ENCODE results near the gene RGS19. TPM values are rescaled to one million over a fixed set of nuclear protein-coding genes. Genes with fewer than 3 reads are reported as not detected.
A peak's percentile ranks its signal among the peaks of the same experiment; 100 is the strongest.

The RGS19 gene
- total RNA-seq, 2 experiments from 2014 or later: 119 to 122 TPM

- Mint-ChIP-seq H3K9me3 (no peaks in the 10 kb centered on the region), H3K27me3 (no peaks in the 10 kb centered on the region), H3K27ac (peak overlapping the region; percentile 97), H3K4me1 (peaks cover 58% of the 10 kb centered on the region), H3K4me3 (peak overlapping the region; percentile 38), H3K36me3 (ENCODE audit: low read depth) (peaks cover 27% of the 10 kb centered on the region)
- DNase-seq: peak; percentile 72
- ChIA-PET POLR2A (interaction anchor here (1.0 to 7.2 kb wide), 3 partner anchors 31 to 57 kb away, joined by 3 to 83 read pairs (median 4); partner anchors contain the start of genes PRPF6 and SAMD10), CTCF (interaction anchor here (6.8 kb wide), 1 partner anchor 55 kb away, joined by 117 read pairs; the partner anchor contains the start of genes PRPF6 and SAMD10)
Measured at GRCh38 chr20:64035066-64035932, 44.0 kb downstream of the RGS19 start.

- Mint-ChIP-seq H3K9me3 (no peaks in the 10 kb centered on the region), H3K27ac (peak overlapping the region; percentile 97), H3K4me3 (no peak overlapping the region), H3K4me1 (peaks cover 45% of the 10 kb centered on the region), H3K36me3 (ENCODE audit: low read depth) (peaks cover 39% of the 10 kb centered on the region), H3K27me3 (no peaks in the 10 kb centered on the region)
- ChIA-PET CTCF (interaction anchor here (0.5 to 1.1 kb wide), 3 partner anchors 9 to 497 kb away, joined by 3 to 4 read pairs (median 3); partner anchors contain the start of gene PTK6), POLR2A (interaction anchor here (0.8 to 1.0 kb wide), 3 partner anchors 25 to 53 kb away, joined by 3 read pairs; partner anchors contain the start of gene PRPF6)
- no peak for DNase-seq
Measured at GRCh38 chr20:64033981-64034493, 45.3 kb downstream of the RGS19 start.

GRCh38 chr20:64032706-64033624, 46.4 kb downstream of the RGS19 start:
- ChIA-PET POLR2A (no interaction called here), CTCF (interaction anchor here (1.1 kb wide), 1 partner anchor 51 kb away, joined by 4 read pairs; no protein-coding TSS in a partner anchor)
- no peaks in the 10 kb centered on the region for H3K27me3 Mint-ChIP-seq
- peaks cover 44% of the 10 kb centered on the region for H3K36me3 Mint-ChIP-seq (ENCODE audit: low read depth)
- H3K27ac Mint-ChIP-seq: peak overlapping the region; percentile 97
- H3K9me3 Mint-ChIP-seq: no peaks in the 10 kb centered on the region
- no peak overlapping the region for H3K4me3 Mint-ChIP-seq
- H3K4me1 Mint-ChIP-seq: peaks cover 45% of the 10 kb centered on the region
- no peak for DNase-seq

- Mint-ChIP-seq H3K27ac (no peak overlapping the region), H3K27me3 (no peaks in the 10 kb centered on the region), H3K4me1 (peaks cover 34% of the 10 kb centered on the region), H3K9me3 (no peaks in the 10 kb centered on the region), H3K36me3 (ENCODE audit: low read depth) (peaks cover 55% of the 10 kb centered on the region), H3K4me3 (no peak overlapping the region)
- ChIA-PET POLR2A (no interaction called here), CTCF (interaction anchor here (0.7 kb wide), 1 partner anchor 52 kb away, joined by 3 read pairs; no protein-coding TSS in a partner anchor)
- DNase-seq: no peak
Measured at GRCh38 chr20:64031822-64032314, 47.5 kb downstream of the RGS19 start.

GRCh38 chr20:64030371-64031134, 48.8 kb downstream of the RGS19 start:
- Mint-ChIP-seq H3K9me3 (no peaks in the 10 kb centered on the region), H3K4me3 (no peak overlapping the region), H3K27me3 (no peaks in the 10 kb centered on the region), H3K27ac (no peak overlapping the region), H3K36me3 (ENCODE audit: low read depth) (peaks cover 62% of the 10 kb centered on the region), H3K4me1 (peaks cover 22% of the 10 kb centered on the region)
- ChIA-PET POLR2A (no interaction called here), CTCF (interaction anchor here (0.7 kb wide), 1 partner anchor 50 kb away, joined by 3 read pairs; no protein-coding TSS in a partner anchor)
- no peak for DNase-seq

GRCh38 chr20:64029293-64030117, 49.8 kb downstream of the RGS19 start:
- no peak overlapping the region for H3K4me3 Mint-ChIP-seq
- CTCF ChIA-PET: no interaction called here
- no peaks in the 10 kb centered on the region for H3K9me3 Mint-ChIP-seq
- peaks cover 12% of the 10 kb centered on the region for H3K4me1 Mint-ChIP-seq
- no peaks in the 10 kb centered on the region for H3K27me3 Mint-ChIP-seq
- H3K36me3 Mint-ChIP-seq (ENCODE audit: low read depth): peaks cover 64% of the 10 kb centered on the region
- H3K27ac Mint-ChIP-seq: no peak overlapping the region
- POLR2A ChIA-PET: no interaction called here
- no peak for DNase-seq

GRCh38 chr20:64027981-64028685, 51.2 kb downstream of the RGS19 start:
- H3K27ac Mint-ChIP-seq: no peak overlapping the region
- H3K36me3 Mint-ChIP-seq (ENCODE audit: low read depth): peaks cover 68% of the 10 kb centered on the region
- POLR2A ChIA-PET: interaction anchor here (0.8 kb wide), 1 partner anchor 9 kb away, joined by 3 read pairs; no protein-coding TSS in a partner anchor
- H3K4me1 Mint-ChIP-seq: peaks cover 2% of the 10 kb centered on the region
- no peak for DNase-seq
- no peaks in the 10 kb centered on the region for H3K27me3 Mint-ChIP-seq
- no peak overlapping the region for H3K4me3 Mint-ChIP-seq
- H3K9me3 Mint-ChIP-seq: no peaks in the 10 kb centered on the region
- CTCF ChIA-PET: interaction anchor here (0.7 to 1.7 kb wide), 3 partner anchors 10 to 47 kb away, joined by 3 to 5 read pairs (median 4); partner anchors contain the start of gene PRPF6

GRCh38 chr20:64025826-64026412, 53.4 kb downstream of the RGS19 start:
- H3K36me3 Mint-ChIP-seq (ENCODE audit: low read depth): peaks cover 80% of the 10 kb centered on the region
- DNase-seq: no peak
- no peak overlapping the region for H3K27ac Mint-ChIP-seq
- H3K9me3 Mint-ChIP-seq: no peaks in the 10 kb centered on the region
- H3K27me3 Mint-ChIP-seq: no peaks in the 10 kb centered on the region
- POLR2A ChIA-PET: no interaction called here
- H3K4me3 Mint-ChIP-seq: no peak overlapping the region
- CTCF ChIA-PET: interaction anchor here (1.7 kb wide), 1 partner anchor 12 kb away, joined by 5 read pairs; no protein-coding TSS in a partner anchor
- H3K4me1 Mint-ChIP-seq: no peaks in the 10 kb centered on the region

- Mint-ChIP-seq H3K27me3 (no peaks in the 10 kb centered on the region), H3K4me1 (no peaks in the 10 kb centered on the region), H3K27ac (no peak overlapping the region), H3K4me3 (no peak overlapping the region), H3K9me3 (no peaks in the 10 kb centered on the region), H3K36me3 (ENCODE audit: low read depth) (peaks cover 74% of the 10 kb centered on the region)
- POLR2A ChIA-PET: no interaction called here
- no peak for DNase-seq
- CTCF ChIA-PET: interaction anchor here (1.0 kb wide), 1 partner anchor 14 kb away, joined by 6 read pairs; no protein-coding TSS in a partner anchor
Measured at GRCh38 chr20:64025101-64025825, 54.1 kb downstream of the RGS19 start.

All from activated CD4-positive, alpha-beta memory T cell treated with anti-CD3 and anti-CD28 coated beads, Interleukin-2, amount 10 ng/mL, durations not matched to agents 7 days and 5 days (primary cell).